HepG2 (cell line): ENCODE measurements around the gene KCNK5. TPM values are rescaled to one million over a fixed set of nuclear protein-coding genes. Genes with fewer than 3 reads are reported as not detected.

ENCODE experiments used
- ATAC-seq: fragments of 200-7000 bp; cut with Tn5 transposase; 3 replicates; pipeline ENCODE4 v1.9.1; 2020; ENCODE audit warnings: mild to moderate bottlenecking, moderate library complexity
- BruUV-seq: library from RNA; stranded (reverse); fragments of 400-500 nt; replicated peaks from 2 replicates; lab custom pipeline; 2021; lab: Mats Ljungman, UMichigan
- CTCF ChIA-PET: fragments of 300-600 bp; formaldehyde crosslinking; extraction: SDS; loops from one replicate; lab custom pipeline; 2021; ENCODE audit warnings: low total read pairs, inconsistent platforms, low intra/inter-chr PET ratio; lab: Yijun Ruan, JAX
- POLR2A ChIA-PET: fragments of 350-600 bp; sonication (Branson Sonifier 250); formaldehyde crosslinking; loops from one replicate; lab custom pipeline; 2020; ENCODE audit warnings: antibody characterized with exemption, inconsistent platforms; lab: Yijun Ruan, JAX
- DNase-seq: peaks from one replicate; pipeline ENCODE4 v3.0.0-alpha.2; 2015; ENCODE audit warnings: low spot score
- FAIRE-seq: peaks from 3 replicates; lab custom pipeline; 2011; peaks lifted over from hg19 to GRCh38; lab: Jason Lieb, UNC
- H2AFZ ChIP-seq: one replicate; pipeline ENCODE4 v1.6.1; 2011; ENCODE audit warnings: low read length, inconsistent platforms
- H3K27ac ChIP-seq: fragments of 300-600 bp; 3 replicates; pipeline ENCODE4 v1.8.0; 2011; ENCODE audit warnings: mixed run types, mild to moderate bottlenecking, mixed read lengths, low read length, inconsistent platforms; ENCODE audit not compliant: insufficient read depth; ENCODE audit errors: extremely low read length
- H3K27me3 ChIP-seq, 2 experiments: fragments of 200-600 bp in 1 of 2; 2 replicates in 1 of 2; 3 replicates in 1 of 2; pipeline versions ENCODE4 v1.6.0 to v1.8.0; 2011; ENCODE audit warnings: low read length in 2 of 2, mild to moderate bottlenecking in 2 of 2, moderate library complexity in 2 of 2, inconsistent platforms in 1 of 2; ENCODE audit not compliant: insufficient read depth in 2 of 2, control insufficient read depth in 1 of 2
- H3K36me3 ChIP-seq, 2 experiments: fragments of 200-600 bp in 1 of 2; replicated peaks in 1 of 2; 2 replicates in 1 of 2; 3 replicates in 1 of 2; pipeline versions ENCODE4 v1.5.1 to v1.8.0; 2011; ENCODE audit warnings: low read length in 2 of 2, inconsistent platforms in 1 of 2; ENCODE audit not compliant: insufficient read depth in 2 of 2, control insufficient read depth in 1 of 2
- H3K4me1 ChIP-seq: 2 replicates; pipeline ENCODE4 v1.5.1; 2012; ENCODE audit warnings: low read length, inconsistent platforms; ENCODE audit not compliant: insufficient read depth
- H3K4me2 ChIP-seq: 2 replicates; pipeline ENCODE4 v1.6.0; 2011; ENCODE audit warnings: low read depth, low read length, inconsistent platforms
- H3K4me3 ChIP-seq, 3 experiments: fragments of 200-600 bp in 1 of 3; sonication (generic), shearing (Covaris generic) in 1 of 3; replicated peaks in 1 of 3; 2 replicates each; pipeline ENCODE4 v1.5.1; 2011 to 2016; ENCODE audit warnings: low read length in 3 of 3, inconsistent platforms in 2 of 3, low read depth in 2 of 3, mild to moderate bottlenecking in 2 of 3, control low read depth in 1 of 3, mixed read lengths in 1 of 3; ENCODE audit not compliant: insufficient read depth in 1 of 3
- H3K79me2 ChIP-seq: one replicate; pipeline ENCODE4 v1.6.1; 2011; ENCODE audit warnings: low read length, inconsistent platforms; ENCODE audit not compliant: insufficient read depth
- H3K9ac ChIP-seq: 2 replicates; pipeline ENCODE4 v1.6.0; 2011; ENCODE audit warnings: mild to moderate bottlenecking, low read depth, low read length, inconsistent platforms; ENCODE audit not compliant: insufficient read depth
- H3K9me3 ChIP-seq: 2 replicates; pipeline ENCODE4 v1.5.1; 2012; ENCODE audit warnings: mild to moderate bottlenecking, low read length
- H4K20me1 ChIP-seq: 2 replicates; pipeline ENCODE4 v1.6.0; 2011; ENCODE audit warnings: inconsistent platforms, mild to moderate bottlenecking, low read length, moderate library complexity; ENCODE audit not compliant: insufficient read depth
- WGBS: methylation state at CpG from one replicate; pipeline ENCODE4 v1.1.6; 2017; ENCODE audit warnings: low lambda C conversion rate; 5-methylcytosine and 5-hydroxymethylcytosine counted together
- in situ Hi-C: cut with HindIII; loops from 2 replicates; pipeline ENCODE4 v1.10.0; 2017; ENCODE audit warnings: low pct_unique_long_range_greater_than_20kb; ENCODE audit not compliant: extremely low pct_ligation_motif_present
- intact Hi-C: fragments of 100-400 bp; cut with micrococcal nuclease; formaldehyde crosslinking; loops from one replicate; pipeline ENCODE4 v1.10.0; 2022; ENCODE audit not compliant: unreplicated experiment
- polyA plus RNA-seq, 8 experiments: library from polyadenylated mRNA; depleted of rRNA in 3 of 8; stranded (reverse) in 7 of 8; unstranded in 1 of 8; fragments of >200 nt; fragmentation: Illumina TruSeq in 4 of 8; extraction: Trizol in 4 of 8; gene quantifications; 2 replicates each; pipeline versions ENCODE4 v1.2.1 to v1.2.3, GENCODE V29; 2011 to 2016; ENCODE audit warnings: low read depth in 4 of 8, missing spikeins in 1 of 8, mixed read lengths in 1 of 8; ENCODE audit not compliant: insufficient read depth in 1 of 8
- total RNA-seq, 5 experiments: library from RNA; depleted of rRNA; stranded (reverse); fragments of >200 nt; fragmentation: Illumina TruSeq; extraction: Trizol; gene quantifications; 2 replicates each; pipeline ENCODE4 v1.2.3, GENCODE V29; 2016; ENCODE audit warnings: low read depth in 1 of 5
- TF ChIP-seq, protein P1 (sequence below): sonication (generic); formaldehyde crosslinking; IDR thresholded peaks from 2 replicates; pipeline ENCODE4 v1.4.0; 2020; ENCODE audit warnings: mild to moderate bottlenecking, low read depth, missing genetic modification reagents

KCNK5 gene
- total and polyA plus RNA-seq, 2 of the 13 experiments (the other 11 are each of a cell fraction or from before 2014, with no cell fraction given) = 0.04 TPM; not detected in 1

DNA sequence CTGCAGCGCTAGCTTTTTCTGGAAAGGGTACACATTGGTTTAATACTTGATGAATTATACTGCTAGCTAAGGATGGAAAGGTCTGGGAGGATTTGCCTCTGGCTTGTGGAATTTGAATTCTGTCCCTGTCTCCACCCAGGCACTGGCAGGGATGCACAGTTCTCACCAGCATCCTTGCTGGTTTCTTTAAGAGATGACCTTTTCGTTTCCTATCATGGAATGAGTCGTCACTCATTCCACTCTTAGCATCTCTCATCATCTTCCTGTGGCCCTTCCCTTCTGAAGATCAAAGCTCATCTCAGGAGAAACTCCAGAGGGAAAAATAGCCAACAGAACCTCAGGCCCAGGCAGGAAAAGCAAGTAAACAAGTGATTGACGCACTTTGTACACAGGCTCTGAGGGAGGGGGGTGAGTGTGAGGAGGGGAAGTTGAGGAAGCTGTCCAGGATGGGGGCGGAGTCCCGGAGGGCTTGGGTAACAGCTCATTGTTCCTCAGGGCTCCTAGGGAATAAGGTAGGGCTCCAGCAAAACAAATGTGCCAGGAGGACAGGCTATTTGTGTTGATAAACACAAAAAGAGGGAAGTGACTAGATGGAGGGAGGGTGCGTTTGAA, 88.6 kb downstream of the KCNK5 start:
- no peaks in the 10 kb centered on the region for H3K36me3 ChIP-seq
- POLR2A ChIA-PET = no interaction called here
- WGBS = 11% methylated on average over 7 of the region's 7 CpGs
- in situ Hi-C loops (no loop called here), intact Hi-C loops (no loop called here)
- TF ChIP-seq, protein P1, sequence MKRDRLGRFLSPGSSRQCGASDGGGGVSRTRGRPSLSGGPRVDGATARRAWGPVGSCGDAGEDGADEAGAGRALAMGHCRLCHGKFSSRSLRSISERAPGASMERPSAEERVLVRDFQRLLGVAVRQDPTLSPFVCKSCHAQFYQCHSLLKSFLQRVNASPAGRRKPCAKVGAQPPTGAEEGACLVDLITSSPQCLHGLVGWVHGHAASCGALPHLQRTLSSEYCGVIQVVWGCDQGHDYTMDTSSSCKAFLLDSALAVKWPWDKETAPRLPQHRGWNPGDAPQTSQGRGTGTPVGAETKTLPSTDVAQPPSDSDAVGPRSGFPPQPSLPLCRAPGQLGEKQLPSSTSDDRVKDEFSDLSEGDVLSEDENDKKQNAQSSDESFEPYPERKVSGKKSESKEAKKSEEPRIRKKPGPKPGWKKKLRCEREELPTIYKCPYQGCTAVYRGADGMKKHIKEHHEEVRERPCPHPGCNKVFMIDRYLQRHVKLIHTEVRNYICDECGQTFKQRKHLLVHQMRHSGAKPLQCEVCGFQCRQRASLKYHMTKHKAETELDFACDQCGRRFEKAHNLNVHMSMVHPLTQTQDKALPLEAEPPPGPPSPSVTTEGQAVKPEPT (CRISPR knock-in tag) = no peak
- no peak overlapping the region for H3K27ac ChIP-seq
- no peak overlapping the region for H3K4me2 ChIP-seq
- H3K4me1 ChIP-seq = no peaks in the 10 kb centered on the region
- no peaks in the 10 kb centered on the region for H4K20me1 ChIP-seq
- no TSS peak for BruUV-seq
- no peak for DNase-seq
- H3K9me3 ChIP-seq = no peaks in the 10 kb centered on the region
- H3K27me3 ChIP-seq = no peaks in the 10 kb centered on the region
- no peak overlapping the region for H3K9ac ChIP-seq
- CTCF ChIA-PET = no interaction called here
- H3K4me3 ChIP-seq = no peak overlapping the region
- H2AFZ ChIP-seq = no peak overlapping the region
- H3K79me2 ChIP-seq = no peaks in the 10 kb centered on the region
- FAIRE-seq = no peak
- ATAC-seq = no peak

Other genes starting within 250 kb of the KCNK5 start
- gene GLP1R, start 180.7 kb downstream of the KCNK5 start, total RNA-seq (2016; rRNA removed; fragmentation: Illumina TruSeq; extraction: Trizol) = not detected in 2 replicates
- not detected in 2 replicates for gene GLP1R, start 180.7 kb downstream of the KCNK5 start, polyA plus RNA-seq (2011; rRNA removed)
- 16.0 and 18.7 TPM in 2 replicates for gene SAYSD1, start 114.3 kb downstream of the KCNK5 start, total RNA-seq (2016; rRNA removed; fragmentation: Illumina TruSeq; extraction: Trizol)
- 8.2 and 10.1 TPM in 2 replicates for gene SAYSD1, start 114.3 kb downstream of the KCNK5 start, polyA plus RNA-seq (2011; rRNA removed)
- not detected in 2 replicates for gene KCNK17, start 84.9 kb upstream of the KCNK5 start, total RNA-seq (2016; rRNA removed; fragmentation: Illumina TruSeq; extraction: Trizol)
- gene KCNK17, start 84.9 kb upstream of the KCNK5 start, polyA plus RNA-seq (2011; rRNA removed) = not detected in 2 replicates
- not detected in 2 replicates for gene KCNK16, start 93.2 kb upstream of the KCNK5 start, total RNA-seq (2016; rRNA removed; fragmentation: Illumina TruSeq; extraction: Trizol)
- gene KCNK16, start 93.2 kb upstream of the KCNK5 start, polyA plus RNA-seq (2011; rRNA removed) = not detected in 2 replicates